Neural cell (in vitro differentiated cells): ENCODE data around the gene SOD3. TPM values are rescaled to one million over a fixed set of nuclear protein-coding genes. Genes with fewer than 3 reads are reported as not detected.

Source experiments
- H2AFZ ChIP-seq: fragments of 200-600, 300-800 bp; sonication (generic), shearing (Covaris generic); 2 replicates; pipeline ENCODE4 v1.6.0; 2014; ENCODE audit warnings: low read depth, mild to moderate bottlenecking, antibody characterized with exemption, low read length, moderate library complexity
- H3F3A ChIP-seq: fragments of 200-600 bp; shearing (Covaris generic); 2 replicates; pipeline ENCODE4 v1.6.1; 2016; ENCODE audit warnings: mild to moderate bottlenecking, moderate library complexity, mixed read lengths, antibody characterized with exemption, low read length; ENCODE audit not compliant: insufficient read depth, poor library complexity, severe bottlenecking
- H3K27ac ChIP-seq: fragments of 200-600, 300-800 bp; sonication (generic), shearing (Covaris generic); 2 replicates; pipeline ENCODE4 v1.5.1; 2014; ENCODE audit warnings: mild to moderate bottlenecking, low read length, moderate library complexity
- H3K27me3 ChIP-seq: fragments of 300-800, 200-600 bp; sonication (generic), shearing (Covaris generic); 2 replicates; pipeline ENCODE4 v1.6.0; 2014; ENCODE audit warnings: mild to moderate bottlenecking, low read depth, low read length, moderate library complexity; ENCODE audit not compliant: insufficient read depth
- H3K36me3 ChIP-seq: fragments of 300-800, 200-600 bp; sonication (generic), shearing (Covaris generic); 2 replicates; pipeline ENCODE4 v1.5.1; 2014; ENCODE audit warnings: mild to moderate bottlenecking, antibody characterized with exemption, low read length, moderate library complexity; ENCODE audit not compliant: insufficient read depth
- H3K4me2 ChIP-seq: fragments of 300-800, 200-600 bp; sonication (generic), shearing (Covaris generic); 2 replicates; pipeline ENCODE4 v1.6.0; 2014; ENCODE audit warnings: mild to moderate bottlenecking, low read length
- H3K4me3 ChIP-seq: fragments of 300-800, 200-600 bp; sonication (generic), shearing (Covaris generic); 2 replicates; pipeline ENCODE4 v1.5.1; 2014; ENCODE audit warnings: mild to moderate bottlenecking, low read length, moderate library complexity
- H3K79me2 ChIP-seq: fragments of 200-600 bp; shearing (Covaris generic); replicated peaks from 2 replicates; pipeline ENCODE4 v1.6.0; 2014; ENCODE audit warnings: mild to moderate bottlenecking, low read length, moderate library complexity; ENCODE audit not compliant: insufficient read depth
- H3K9ac ChIP-seq: fragments of 300-800, 200-600 bp; sonication (generic), shearing (Covaris generic); 2 replicates; pipeline ENCODE4 v1.6.1; 2016; ENCODE audit warnings: mild to moderate bottlenecking, low read length, mixed read lengths
- H3K9me2 ChIP-seq: fragments of 200-600 bp; shearing (Covaris generic); 2 replicates; pipeline ENCODE4 v1.6.1; 2016; ENCODE audit warnings: mild to moderate bottlenecking, low read length, mixed read lengths; ENCODE audit not compliant: insufficient read depth
- H3K9me3 ChIP-seq: fragments of 200-600, 300-800 bp; sonication (generic), shearing (Covaris generic); 2 replicates; pipeline ENCODE4 v1.6.1; 2016; ENCODE audit warnings: mild to moderate bottlenecking, mixed run types, low read length, moderate library complexity, mixed read lengths
- H4K20me1 ChIP-seq: fragments of 200-600 bp; shearing (Covaris generic); 2 replicates; pipeline ENCODE4 v1.6.1; 2016; ENCODE audit warnings: mild to moderate bottlenecking, mixed run types; ENCODE audit not compliant: insufficient read depth
- EP300 ChIP-seq: fragments of 450-650 bp; conservative IDR thresholded peaks from 2 replicates; pipeline ENCODE4 v1.6.1; 2014; ENCODE audit warnings: antibody characterized with exemption, mild to moderate bottlenecking, moderate library complexity; ENCODE audit not compliant: poor library complexity, severe bottlenecking
- EZH2 ChIP-seq: fragments of 200-600, 300-800 bp; shearing (Covaris generic), sonication (generic); IDR thresholded peaks from 2 replicates; pipeline ENCODE4 v1.6.1; 2014; ENCODE audit warnings: antibody characterized with exemption, low read length, borderline replicate concordance, mild to moderate bottlenecking; ENCODE audit not compliant: insufficient read depth, poor library complexity, severe bottlenecking
- MXI1 ChIP-seq: fragments of 450-650 bp; conservative IDR thresholded peaks from 2 replicates; pipeline ENCODE4 v1.6.1; 2014; ENCODE audit warnings: antibody characterized with exemption, mild to moderate bottlenecking; ENCODE audit not compliant: poor library complexity, severe bottlenecking
- TAF1 ChIP-seq: IDR thresholded peaks from 2 replicates; pipeline ENCODE4 v1.6.1; 2012; ENCODE audit warnings: low read depth
- polyA plus RNA-seq: library from polyadenylated mRNA; depleted of rRNA; stranded (reverse); fragments of >200 nt; gene quantifications from 2 replicates; pipeline ENCODE4 v1.2.3, GENCODE V29; 2014
- TF ChIP-seq, protein P1 (sequence below): fragments of 450-650 bp; IDR thresholded peaks from 2 replicates; pipeline ENCODE4 v1.5.1; 2014; ENCODE audit warnings: antibody characterized with exemption, mild to moderate bottlenecking, moderate library complexity; ENCODE audit not compliant: poor library complexity, severe bottlenecking
- TF ChIP-seq, protein P2 (sequence below): IDR thresholded peaks from 2 replicates; pipeline ENCODE4 v1.6.1; 2012; ENCODE audit warnings: borderline replicate concordance

Gene SOD3
- polyA plus RNA-seq, 1 donor from 2014 or later = not detected

DNA sequence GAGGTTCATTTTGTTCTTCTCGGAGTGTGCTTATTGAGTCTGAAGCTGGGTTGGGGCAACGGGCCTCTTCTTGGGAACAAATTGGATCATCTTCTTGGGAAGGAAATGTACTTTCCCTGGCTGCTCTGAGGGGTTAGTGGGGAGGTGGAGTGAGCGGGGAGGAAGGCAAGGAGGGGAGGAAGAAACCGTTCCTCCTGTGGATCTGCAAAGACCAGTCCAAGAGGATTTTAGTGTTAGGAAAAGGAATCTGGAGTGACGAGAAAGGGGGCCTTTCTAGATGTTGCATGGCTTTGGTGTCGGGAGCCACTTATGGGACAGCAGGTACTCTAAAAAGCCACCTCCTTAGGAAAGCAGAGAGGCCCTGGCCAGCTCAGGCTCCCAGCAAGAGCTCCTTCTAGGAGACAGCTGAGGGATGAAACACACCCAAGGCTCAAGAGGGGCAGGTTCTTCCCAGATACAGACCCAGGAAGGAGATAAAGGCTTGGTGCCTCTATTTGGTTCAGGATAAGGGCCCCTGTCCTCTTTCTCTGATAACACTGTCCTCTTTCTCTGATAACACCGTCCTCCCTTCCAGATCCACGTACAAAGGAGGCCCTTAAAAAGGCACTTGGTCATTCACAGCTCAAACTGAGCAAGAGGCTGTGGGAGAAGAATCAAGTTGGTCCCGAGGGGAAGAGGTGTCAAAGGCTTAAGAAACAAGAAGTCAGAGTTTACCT lies 451 bp downstream of the SOD3 start:
- H3K36me3 ChIP-seq = no peaks in the 10 kb centered on the region
- no peak overlapping the region for H3K9ac ChIP-seq
- TF ChIP-seq, protein P1, sequence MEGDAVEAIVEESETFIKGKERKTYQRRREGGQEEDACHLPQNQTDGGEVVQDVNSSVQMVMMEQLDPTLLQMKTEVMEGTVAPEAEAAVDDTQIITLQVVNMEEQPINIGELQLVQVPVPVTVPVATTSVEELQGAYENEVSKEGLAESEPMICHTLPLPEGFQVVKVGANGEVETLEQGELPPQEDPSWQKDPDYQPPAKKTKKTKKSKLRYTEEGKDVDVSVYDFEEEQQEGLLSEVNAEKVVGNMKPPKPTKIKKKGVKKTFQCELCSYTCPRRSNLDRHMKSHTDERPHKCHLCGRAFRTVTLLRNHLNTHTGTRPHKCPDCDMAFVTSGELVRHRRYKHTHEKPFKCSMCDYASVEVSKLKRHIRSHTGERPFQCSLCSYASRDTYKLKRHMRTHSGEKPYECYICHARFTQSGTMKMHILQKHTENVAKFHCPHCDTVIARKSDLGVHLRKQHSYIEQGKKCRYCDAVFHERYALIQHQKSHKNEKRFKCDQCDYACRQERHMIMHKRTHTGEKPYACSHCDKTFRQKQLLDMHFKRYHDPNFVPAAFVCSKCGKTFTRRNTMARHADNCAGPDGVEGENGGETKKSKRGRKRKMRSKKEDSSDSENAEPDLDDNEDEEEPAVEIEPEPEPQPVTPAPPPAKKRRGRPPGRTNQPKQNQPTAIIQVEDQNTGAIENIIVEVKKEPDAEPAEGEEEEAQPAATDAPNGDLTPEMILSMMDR = no peak
- no peak for TF ChIP-seq TAF1
- TF ChIP-seq, protein P2, sequence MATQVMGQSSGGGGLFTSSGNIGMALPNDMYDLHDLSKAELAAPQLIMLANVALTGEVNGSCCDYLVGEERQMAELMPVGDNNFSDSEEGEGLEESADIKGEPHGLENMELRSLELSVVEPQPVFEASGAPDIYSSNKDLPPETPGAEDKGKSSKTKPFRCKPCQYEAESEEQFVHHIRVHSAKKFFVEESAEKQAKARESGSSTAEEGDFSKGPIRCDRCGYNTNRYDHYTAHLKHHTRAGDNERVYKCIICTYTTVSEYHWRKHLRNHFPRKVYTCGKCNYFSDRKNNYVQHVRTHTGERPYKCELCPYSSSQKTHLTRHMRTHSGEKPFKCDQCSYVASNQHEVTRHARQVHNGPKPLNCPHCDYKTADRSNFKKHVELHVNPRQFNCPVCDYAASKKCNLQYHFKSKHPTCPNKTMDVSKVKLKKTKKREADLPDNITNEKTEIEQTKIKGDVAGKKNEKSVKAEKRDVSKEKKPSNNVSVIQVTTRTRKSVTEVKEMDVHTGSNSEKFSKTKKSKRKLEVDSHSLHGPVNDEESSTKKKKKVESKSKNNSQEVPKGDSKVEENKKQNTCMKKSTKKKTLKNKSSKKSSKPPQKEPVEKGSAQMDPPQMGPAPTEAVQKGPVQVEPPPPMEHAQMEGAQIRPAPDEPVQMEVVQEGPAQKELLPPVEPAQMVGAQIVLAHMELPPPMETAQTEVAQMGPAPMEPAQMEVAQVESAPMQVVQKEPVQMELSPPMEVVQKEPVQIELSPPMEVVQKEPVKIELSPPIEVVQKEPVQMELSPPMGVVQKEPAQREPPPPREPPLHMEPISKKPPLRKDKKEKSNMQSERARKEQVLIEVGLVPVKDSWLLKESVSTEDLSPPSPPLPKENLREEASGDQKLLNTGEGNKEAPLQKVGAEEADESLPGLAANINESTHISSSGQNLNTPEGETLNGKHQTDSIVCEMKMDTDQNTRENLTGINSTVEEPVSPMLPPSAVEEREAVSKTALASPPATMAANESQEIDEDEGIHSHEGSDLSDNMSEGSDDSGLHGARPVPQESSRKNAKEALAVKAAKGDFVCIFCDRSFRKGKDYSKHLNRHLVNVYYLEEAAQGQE = no peak
- TF ChIP-seq MXI1 = no peak
- TF ChIP-seq EZH2 = no peak
- no peak overlapping the region for H3K4me3 ChIP-seq
- H3F3A ChIP-seq = no peaks in the 10 kb centered on the region
- H2AFZ ChIP-seq = no peak overlapping the region
- no peaks in the 10 kb centered on the region for H4K20me1 ChIP-seq
- no peaks in the 10 kb centered on the region for H3K9me3 ChIP-seq
- no peaks in the 10 kb centered on the region for H3K79me2 ChIP-seq
- H3K27me3 ChIP-seq = peaks cover 7% of the 10 kb centered on the region
- H3K9me2 ChIP-seq = no peaks in the 10 kb centered on the region
- H3K27ac ChIP-seq = no peak overlapping the region
- H3K4me2 ChIP-seq = no peak overlapping the region

GRCh38 chr4:24796620-24797019 lies 1.2 kb downstream of the SOD3 start:
- Histone ChIP-seq H4K20me1 (no peaks in the 10 kb centered on the region), H3K79me2 (no peaks in the 10 kb centered on the region), H3K9me2 (no peaks in the 10 kb centered on the region), H3K36me3 (no peaks in the 10 kb centered on the region), H3F3A (no peaks in the 10 kb centered on the region), H3K27ac (no peak overlapping the region), H2AFZ (no peak overlapping the region), H3K4me3 (no peak overlapping the region), H3K4me2 (no peak overlapping the region), H3K27me3 (peaks cover 12% of the 10 kb centered on the region), H3K9ac (no peak overlapping the region), H3K9me3 (no peaks in the 10 kb centered on the region)
- TF ChIP-seq EZH2 (no peak), EP300 (no peak)
- TF ChIP-seq, protein P1 = no peak
